ENCODE data around the gene RFC4.

- TF ChIP-seq POLR2AphosphoS5 (IDR thresholded peaks at IDR 0.05), result no peak
- TF ChIP-seq POLR2A (IDR thresholded peaks at IDR 0.05; ENCODE audit: low read depth), result no peak
Observed at GRCh38 chr3:186826410-186826975, 20.2 kb upstream of the RFC4 start.

Data from esophagus muscularis mucosa (tissue), 2 donors.